ENCODE results near the gene RPLP1.

The RPLP1 gene

DNA sequence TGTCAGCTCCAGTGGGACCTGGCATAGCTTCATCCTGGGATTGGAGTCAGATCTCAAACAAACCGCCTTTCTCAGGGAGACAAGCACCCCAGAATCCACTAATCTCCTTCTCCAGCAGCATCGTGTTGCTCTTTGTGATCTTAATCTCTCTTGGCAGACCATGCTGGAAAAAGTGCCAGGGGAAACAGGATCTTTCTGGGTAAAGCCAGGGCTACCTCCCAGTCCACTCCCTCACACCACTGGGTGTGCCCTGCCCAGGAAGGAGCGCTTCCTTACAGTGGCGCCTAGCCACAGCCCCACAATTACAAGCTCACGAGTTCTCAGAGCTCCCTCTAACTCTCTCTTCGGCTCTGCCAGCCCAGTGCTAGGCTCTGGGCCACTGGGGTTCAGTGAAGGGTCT lies 32.2 kb downstream of the RPLP1 start:
- no peak for TF ChIP-seq EZH2 (IDR thresholded peaks at IDR 0.05; ENCODE audit: borderline replicate concordance, low read length)
- TF ChIP-seq, protein P1, sequence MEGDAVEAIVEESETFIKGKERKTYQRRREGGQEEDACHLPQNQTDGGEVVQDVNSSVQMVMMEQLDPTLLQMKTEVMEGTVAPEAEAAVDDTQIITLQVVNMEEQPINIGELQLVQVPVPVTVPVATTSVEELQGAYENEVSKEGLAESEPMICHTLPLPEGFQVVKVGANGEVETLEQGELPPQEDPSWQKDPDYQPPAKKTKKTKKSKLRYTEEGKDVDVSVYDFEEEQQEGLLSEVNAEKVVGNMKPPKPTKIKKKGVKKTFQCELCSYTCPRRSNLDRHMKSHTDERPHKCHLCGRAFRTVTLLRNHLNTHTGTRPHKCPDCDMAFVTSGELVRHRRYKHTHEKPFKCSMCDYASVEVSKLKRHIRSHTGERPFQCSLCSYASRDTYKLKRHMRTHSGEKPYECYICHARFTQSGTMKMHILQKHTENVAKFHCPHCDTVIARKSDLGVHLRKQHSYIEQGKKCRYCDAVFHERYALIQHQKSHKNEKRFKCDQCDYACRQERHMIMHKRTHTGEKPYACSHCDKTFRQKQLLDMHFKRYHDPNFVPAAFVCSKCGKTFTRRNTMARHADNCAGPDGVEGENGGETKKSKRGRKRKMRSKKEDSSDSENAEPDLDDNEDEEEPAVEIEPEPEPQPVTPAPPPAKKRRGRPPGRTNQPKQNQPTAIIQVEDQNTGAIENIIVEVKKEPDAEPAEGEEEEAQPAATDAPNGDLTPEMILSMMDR (IDR thresholded peaks at IDR 0.05; ENCODE audit: low read length), result no peak
- H3K9me3 ChIP-seq (ENCODE audit: low read length), result peaks cover 6% of the 10 kb centered on the region
- H3K9me2 ChIP-seq (ENCODE audit: low read depth, low read length), result no peaks in the 10 kb centered on the region
- H3K9ac ChIP-seq (ENCODE audit: low read length), result no peak overlapping the region
- no peaks in the 10 kb centered on the region for H3K36me3 ChIP-seq (ENCODE audit: insufficient read depth, low read length)
- no peak overlapping the region for H3K4me3 ChIP-seq (ENCODE audit: low read depth, low read length, poor library complexity, severe bottlenecking)
- H3K27ac ChIP-seq (ENCODE audit: low read depth, low read length, poor library complexity, severe bottlenecking), result no peak overlapping the region
- H3K4me2 ChIP-seq (ENCODE audit: low read length), result no peak overlapping the region
- no peaks in the 10 kb centered on the region for H3F3A ChIP-seq (ENCODE audit: insufficient read depth, low read length)
- H3K79me2 ChIP-seq (ENCODE audit: insufficient read depth, low read length), result no peaks in the 10 kb centered on the region
- H3K4me1 ChIP-seq (ENCODE audit: insufficient read depth, low read length, severe bottlenecking), result no peaks in the 10 kb centered on the region
- H4K20me1 ChIP-seq (ENCODE audit: insufficient read depth, low read length), result no peaks in the 10 kb centered on the region
- H2AFZ ChIP-seq (ENCODE audit: low read length), result no peak overlapping the region
- H3K27me3 ChIP-seq (ENCODE audit: insufficient read depth, low read length), result peaks cover 9% of the 10 kb centered on the region

DNA sequence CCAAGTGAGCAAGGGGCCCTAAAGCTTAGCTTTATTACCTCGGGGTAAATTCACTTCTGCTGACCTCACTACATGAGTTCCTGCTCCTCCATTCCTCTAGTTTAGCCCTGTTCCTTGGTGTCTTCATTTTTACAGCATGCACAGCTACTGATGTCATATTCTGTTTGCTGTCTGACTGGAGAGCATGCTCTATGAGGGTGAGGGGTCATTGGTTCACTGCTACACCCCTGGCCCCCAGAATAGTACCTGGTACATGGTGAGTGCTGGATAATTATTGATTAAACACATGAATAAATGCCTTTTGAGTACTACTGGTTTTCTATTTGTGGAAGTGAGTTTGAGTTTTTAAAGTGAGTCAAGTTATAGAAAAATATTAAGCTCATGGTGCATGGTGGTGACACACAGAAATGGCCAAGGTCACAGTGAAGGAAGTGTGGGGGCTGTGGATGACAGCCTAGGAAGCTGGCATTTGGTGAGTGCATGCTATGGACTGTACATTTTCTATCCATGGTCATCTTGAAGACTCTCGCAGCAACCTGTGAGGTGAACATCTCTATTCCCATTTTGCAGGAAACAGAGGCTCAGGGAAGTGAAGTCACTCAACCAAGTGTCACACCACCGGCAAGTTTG lies 34.0 kb downstream of the RPLP1 start:
- H3K4me3 ChIP-seq (ENCODE audit: low read depth, low read length, poor library complexity, severe bottlenecking), result no peak overlapping the region
- H3K27me3 ChIP-seq (ENCODE audit: insufficient read depth, low read length), result peaks cover 5% of the 10 kb centered on the region
- H3F3A ChIP-seq (ENCODE audit: insufficient read depth, low read length), result no peaks in the 10 kb centered on the region
- no peak overlapping the region for H3K4me2 ChIP-seq (ENCODE audit: low read length)
- H3K36me3 ChIP-seq (ENCODE audit: insufficient read depth, low read length), result no peaks in the 10 kb centered on the region
- no peak overlapping the region for H3K27ac ChIP-seq (ENCODE audit: low read depth, low read length, poor library complexity, severe bottlenecking)
- no peaks in the 10 kb centered on the region for H3K79me2 ChIP-seq (ENCODE audit: insufficient read depth, low read length)
- H2AFZ ChIP-seq (ENCODE audit: low read length), result no peak overlapping the region
- no peaks in the 10 kb centered on the region for H3K4me1 ChIP-seq (ENCODE audit: insufficient read depth, low read length, severe bottlenecking)
- H3K9me3 ChIP-seq (ENCODE audit: low read length), result 0 out of 2 replicates have a peak, but pooled peaks cover under 1% of the 10 kb centered on the region
- H3K9ac ChIP-seq (ENCODE audit: low read length), result no peak overlapping the region
- no peaks in the 10 kb centered on the region for H3K9me2 ChIP-seq (ENCODE audit: low read depth, low read length)
- H4K20me1 ChIP-seq (ENCODE audit: insufficient read depth, low read length), result no peaks in the 10 kb centered on the region
- TF ChIP-seq EZH2 (IDR thresholded peaks at IDR 0.05; ENCODE audit: borderline replicate concordance, low read length), result no peak
- TF ChIP-seq, protein P1 (IDR thresholded peaks at IDR 0.05; ENCODE audit: low read length), result no peak

DNA sequence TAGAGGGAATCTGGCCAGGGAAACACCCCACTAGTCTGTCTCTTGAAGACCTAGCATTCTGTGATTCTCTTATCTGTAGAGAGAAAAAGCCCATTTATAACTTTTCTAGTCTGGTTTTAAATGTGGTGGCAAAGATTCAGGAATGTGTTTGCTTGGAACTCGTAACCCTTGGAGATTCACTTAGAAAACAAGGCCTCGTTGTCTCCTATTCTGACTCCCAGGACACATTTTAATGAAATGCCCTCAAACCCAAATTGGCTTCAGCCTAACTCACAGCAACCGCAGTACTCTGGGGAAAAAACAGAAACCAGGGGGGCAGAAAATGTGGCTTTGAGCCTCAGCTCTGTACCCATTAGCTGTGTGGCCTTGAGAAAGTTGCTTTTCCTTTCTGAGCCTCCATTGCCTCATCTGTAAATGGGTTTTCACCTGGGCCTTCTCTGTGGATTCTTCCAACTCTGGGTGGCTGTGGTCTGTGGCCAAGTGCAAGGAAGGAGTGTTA lies 36.5 kb downstream of the RPLP1 start:
- no peaks in the 10 kb centered on the region for H4K20me1 ChIP-seq (ENCODE audit: insufficient read depth, low read length)
- no peak overlapping the region for H3K4me3 ChIP-seq (ENCODE audit: low read depth, low read length, poor library complexity, severe bottlenecking)
- H3K4me2 ChIP-seq (ENCODE audit: low read length), result no peak overlapping the region
- 0 out of 2 replicates have a peak, but pooled peaks cover 3% of the 10 kb centered on the region for H3K9me3 ChIP-seq (ENCODE audit: low read length)
- TF ChIP-seq, protein P1 (IDR thresholded peaks at IDR 0.05; ENCODE audit: low read length), result no peak
- no peak for TF ChIP-seq EZH2 (IDR thresholded peaks at IDR 0.05; ENCODE audit: borderline replicate concordance, low read length)
- H3K27ac ChIP-seq (ENCODE audit: low read depth, low read length, poor library complexity, severe bottlenecking), result no peak overlapping the region
- H3K9ac ChIP-seq (ENCODE audit: low read length), result no peak overlapping the region
- no peak overlapping the region for H2AFZ ChIP-seq (ENCODE audit: low read length)
- H3K4me1 ChIP-seq (ENCODE audit: insufficient read depth, low read length, severe bottlenecking), result no peaks in the 10 kb centered on the region
- peaks cover 5% of the 10 kb centered on the region for H3K27me3 ChIP-seq (ENCODE audit: insufficient read depth, low read length)
- no peaks in the 10 kb centered on the region for H3F3A ChIP-seq (ENCODE audit: insufficient read depth, low read length)
- H3K79me2 ChIP-seq (ENCODE audit: insufficient read depth, low read length), result no peaks in the 10 kb centered on the region
- no peaks in the 10 kb centered on the region for H3K36me3 ChIP-seq (ENCODE audit: insufficient read depth, low read length)
- H3K9me2 ChIP-seq (ENCODE audit: low read depth, low read length), result no peaks in the 10 kb centered on the region

All from OCI-LY1 (cell line).